HEK293 (cell line): ENCODE data around the gene SLC49A3.
"Not testable (repeated sequence)": the region's sequence is repeated elsewhere in the genome, so short reads cannot be mapped to it uniquely, and the experiment has no call there.

ENCODE experiments used
- CTCF ChIA-PET: fragments of 350-600 bp; formaldehyde crosslinking; extraction: SDS; loops from one replicate; lab custom pipeline; 2021; ENCODE audit warnings: antibody characterized with exemption; lab: Yijun Ruan, JAX
- POLR2A ChIA-PET: fragments of 300-600 bp; formaldehyde crosslinking; extraction: SDS; loops from one replicate; lab custom pipeline; 2020; ENCODE audit warnings: antibody characterized with exemption, inconsistent platforms; lab: Yijun Ruan, JAX
- H3K27ac ChIP-seq: fragments of 200-500 bp; sonication (Bioruptor generic); 2 replicates; pipeline ENCODE4 v1.5.1; 2014; ENCODE audit warnings: low read depth, low read length, control low read depth, inconsistent platforms; ENCODE audit errors: extremely low read depth
- H3K36me3 ChIP-seq, 2 experiments: fragments of 200-500 bp in 1 of 2; sonication (Bioruptor generic) in 1 of 2; 1 replicate in 1 of 2; 2 replicates in 1 of 2; pipeline ENCODE4 v1.5.1; 2014 to 2017; ENCODE audit warnings: inconsistent platforms in 2 of 2, low read length in 2 of 2; ENCODE audit not compliant: control insufficient read depth in 2 of 2, insufficient read depth in 1 of 2
- H3K4me1 ChIP-seq: fragments of 200-500 bp; sonication (Bioruptor generic); 2 replicates; pipeline ENCODE4 v1.5.1; 2014; ENCODE audit warnings: mild to moderate bottlenecking, low read length, inconsistent platforms; ENCODE audit not compliant: control insufficient read depth, insufficient read depth
- H3K4me3 ChIP-seq: 2 replicates; pipeline ENCODE4 v1.5.1; 2011; ENCODE audit warnings: low read depth, mild to moderate bottlenecking, control low read depth, low read length, moderate library complexity
- H3K9me3 ChIP-seq: fragments of 200-500 bp; sonication (Bioruptor generic); 2 replicates; pipeline ENCODE4 v1.5.1; 2014; ENCODE audit warnings: low read depth, low read length, inconsistent platforms; ENCODE audit not compliant: control insufficient read depth, insufficient read depth
- GLI2 ChIP-seq: fragments of 450-650 bp; formaldehyde crosslinking; IDR thresholded peaks from 2 replicates; pipeline ENCODE4; 2017; ENCODE audit warnings: missing biosample characterization, missing genetic modification characterization, low read depth, borderline replicate concordance
- GLI4 ChIP-seq: fragments of 450-650 bp; formaldehyde crosslinking; IDR thresholded peaks from 2 replicates; pipeline ENCODE4 v1.5.1; 2016; ENCODE audit warnings: missing biosample characterization, missing genetic modification characterization
- HOXD13 ChIP-seq: sonication (generic); formaldehyde crosslinking; IDR thresholded peaks from 2 replicates; pipeline ENCODE4 v1.8.0; 2022; ENCODE audit warnings: missing genetic modification reagents, borderline replicate concordance
- REPIN1 ChIP-seq: fragments of 450-650 bp; formaldehyde crosslinking; IDR thresholded peaks from 2 replicates; pipeline ENCODE4 v1.5.1; 2017; ENCODE audit warnings: missing biosample characterization, missing genetic modification characterization, low read depth
- SCRT1 ChIP-seq: fragments of 450-650 bp; formaldehyde crosslinking; IDR thresholded peaks from 2 replicates; pipeline ENCODE4 v1.5.1; 2016; ENCODE audit warnings: missing biosample characterization, missing genetic modification characterization, borderline replicate concordance
- ZEB2 ChIP-seq: fragments of 450-650 bp; formaldehyde crosslinking; IDR thresholded peaks from 2 replicates; pipeline ENCODE4 v1.5.1; 2016; ENCODE audit warnings: missing biosample characterization, missing genetic modification characterization
- ZFP3 ChIP-seq: fragments of 450-650 bp; formaldehyde crosslinking; IDR thresholded peaks from 2 replicates; pipeline ENCODE4 v1.5.1; 2016; ENCODE audit warnings: low read depth, missing biosample characterization, missing genetic modification characterization
- ZIC2 ChIP-seq: fragments of 450-650 bp; formaldehyde crosslinking; IDR thresholded peaks from 2 replicates; pipeline ENCODE4 v1.5.1; 2016; ENCODE audit warnings: missing biosample characterization, missing genetic modification characterization
- ZNF121 ChIP-seq: fragments of 450-650 bp; formaldehyde crosslinking; IDR thresholded peaks from 2 replicates; pipeline ENCODE4 v1.5.1; 2016; ENCODE audit warnings: missing biosample characterization, missing genetic modification characterization
- ZNF169 ChIP-seq: fragments of 450-650 bp; formaldehyde crosslinking; IDR thresholded peaks from 2 replicates; pipeline ENCODE4 v1.5.1; 2016; ENCODE audit warnings: missing biosample characterization, missing genetic modification characterization
- ZNF248 ChIP-seq: fragments of 450-650 bp; formaldehyde crosslinking; IDR thresholded peaks from 2 replicates; pipeline ENCODE4 v1.5.1; 2017; ENCODE audit warnings: missing biosample characterization, missing genetic modification characterization
- ZNF341 ChIP-seq: fragments of 450-650 bp; formaldehyde crosslinking; IDR thresholded peaks from 2 replicates; pipeline ENCODE4; 2016; ENCODE audit warnings: low read depth, missing biosample characterization, missing genetic modification characterization
- ZNF394 ChIP-seq: fragments of 450-650 bp; formaldehyde crosslinking; IDR thresholded peaks from 2 replicates; pipeline ENCODE4 v1.5.1; 2016; ENCODE audit warnings: missing biosample characterization, missing genetic modification characterization, mild to moderate bottlenecking, moderate library complexity, borderline replicate concordance
- ZNF473 ChIP-seq: fragments of 450-650 bp; formaldehyde crosslinking; IDR thresholded peaks from 2 replicates; pipeline ENCODE4 v1.5.1; 2017; ENCODE audit warnings: missing biosample characterization, missing genetic modification characterization
- ZNF555 ChIP-seq: fragments of 450-650 bp; formaldehyde crosslinking; conservative IDR thresholded peaks from 2 replicates; pipeline ENCODE4 v1.5.1; 2017; ENCODE audit warnings: missing biosample characterization, mild to moderate bottlenecking, missing genetic modification characterization, inconsistent platforms
- ZNF571 ChIP-seq: fragments of 450-650 bp; formaldehyde crosslinking; IDR thresholded peaks from 2 replicates; pipeline ENCODE4 v1.5.0; 2017; ENCODE audit warnings: missing biosample characterization, missing genetic modification characterization
- ZNF629 ChIP-seq: fragments of 450-650 bp; formaldehyde crosslinking; IDR thresholded peaks from 2 replicates; pipeline ENCODE4 v1.5.1; 2017; ENCODE audit warnings: missing biosample characterization, missing genetic modification characterization
- ZSCAN16 ChIP-seq: fragments of 450-650 bp; formaldehyde crosslinking; IDR thresholded peaks from 2 replicates; pipeline ENCODE4 v1.5.1; 2016; ENCODE audit warnings: missing biosample characterization, missing genetic modification characterization

The SLC49A3 gene

DNA sequence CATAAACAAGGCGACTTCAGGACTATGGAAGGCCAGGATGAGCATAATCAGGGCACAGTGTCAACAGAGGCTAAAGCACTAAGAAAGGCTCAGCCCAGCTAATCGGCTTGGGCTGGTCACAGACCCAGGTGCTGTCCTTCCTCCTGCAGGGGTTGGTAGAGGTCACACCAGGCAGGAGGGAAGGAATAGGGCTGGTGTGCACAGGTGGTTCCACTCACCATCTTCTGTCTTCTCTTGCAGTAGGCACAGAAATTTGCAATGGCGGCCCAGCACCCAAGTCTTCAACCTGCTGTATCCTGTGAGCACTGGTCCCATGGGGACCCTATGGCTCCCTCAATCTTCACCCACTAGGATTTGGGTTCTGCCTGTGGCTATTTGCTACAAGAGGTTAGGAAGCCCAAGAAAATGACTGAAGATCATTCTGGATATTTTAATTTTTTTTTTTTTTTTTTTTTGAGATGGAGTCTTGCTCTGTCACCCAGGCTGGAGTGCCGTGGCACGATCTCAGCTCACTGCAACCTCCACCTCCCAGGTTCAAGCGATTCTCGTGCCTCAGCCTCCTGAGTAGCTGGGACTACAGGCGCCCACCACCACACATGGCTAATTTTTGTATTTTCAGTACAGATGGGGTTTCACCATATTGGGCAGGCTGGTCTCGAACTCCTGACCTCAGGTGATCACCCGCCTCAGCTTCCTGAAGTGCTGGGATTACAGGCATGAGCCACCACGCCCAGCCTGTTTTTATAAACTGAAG is 19.0 kb downstream of the SLC49A3 start:
- H3K9me3 ChIP-seq, H3K4me3 ChIP-seq, H3K4me1 ChIP-seq, CTCF ChIA-PET, H3K27ac ChIP-seq, POLR2A ChIA-PET: not testable (repeated sequence)
- H3K36me3 ChIP-seq, result peaks cover 0 to 27% of the 10 kb centered on the region in 2 experiments; a peak in 2 of 3 replicates

DNA sequence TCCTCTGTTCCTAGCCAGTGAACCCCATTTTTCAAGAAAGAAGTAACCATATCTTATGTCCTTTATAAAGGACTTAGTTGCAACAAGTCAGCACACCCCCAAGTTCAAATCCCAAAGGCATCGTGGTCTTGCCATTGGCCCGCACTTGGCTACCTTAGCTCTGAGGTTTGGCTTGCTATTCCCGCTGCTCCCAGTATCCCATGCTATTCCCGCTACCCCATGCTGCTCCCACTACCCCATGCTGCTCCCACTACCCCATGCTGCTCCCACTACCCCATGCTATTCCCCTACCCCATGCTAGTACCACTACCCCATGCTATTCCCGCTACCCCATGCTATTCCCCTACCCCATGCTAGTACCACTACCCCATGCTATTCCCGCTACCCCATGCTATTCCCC is 20.7 kb downstream of the SLC49A3 start:
- TF ChIP-seq ZIC2 (tag by site-specific recombination), result peak; percentile 57
- 0 out of 2 replicates have a peak, but pooled peaks have one; percentile 11 for TF ChIP-seq ZNF341 (tag by site-specific recombination)
- peak; percentile 72 for TF ChIP-seq ZNF394 (tag by site-specific recombination)

DNA sequence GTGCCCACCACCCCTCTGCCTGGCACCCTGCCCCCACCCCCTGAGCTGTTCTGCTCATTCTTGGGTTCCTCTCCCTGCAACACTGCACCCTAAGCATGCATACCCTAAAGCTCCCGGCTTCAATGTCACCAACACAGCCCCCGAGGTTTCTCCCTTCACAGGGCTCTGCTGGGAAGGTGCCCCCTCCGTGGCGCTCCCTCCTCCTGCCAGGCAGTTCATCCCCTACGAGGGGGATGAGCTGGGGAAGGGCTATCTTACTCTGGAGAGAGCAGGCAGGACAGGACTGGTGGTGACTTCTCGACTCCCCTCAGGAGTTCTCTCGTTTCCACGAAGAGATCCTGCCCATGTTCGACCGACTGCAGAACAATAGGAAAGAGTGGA is 21.4 kb downstream of the SLC49A3 start:
- ChIA-PET CTCF (no interaction called here), POLR2A (no interaction called here)
- Histone ChIP-seq H3K4me1 (no peaks in the 10 kb centered on the region), H3K9me3 (no peaks in the 10 kb centered on the region), H3K36me3 (peaks cover 0 to 21% of the 10 kb centered on the region in 2 experiments; a peak in 2 of 3 replicates), H3K27ac (no peak overlapping the region), H3K4me3 (no peak overlapping the region)
- TF ChIP-seq REPIN1 (tag by site-specific recombination) (no peak), ZNF121 (tag by site-specific recombination) (no peak), ZNF473 (tag by site-specific recombination) (no peak)

More for the DNA sequence above, 20.7 kb downstream of the SLC49A3 start:
- H3K27ac ChIP-seq, CTCF ChIA-PET, H3K4me1 ChIP-seq, H3K4me3 ChIP-seq, POLR2A ChIA-PET, H3K9me3 ChIP-seq: not testable (repeated sequence)
- peaks cover 0 to 27% of the 10 kb centered on the region in 2 experiments; a peak in 2 of 3 replicates for H3K36me3 ChIP-seq

DNA sequence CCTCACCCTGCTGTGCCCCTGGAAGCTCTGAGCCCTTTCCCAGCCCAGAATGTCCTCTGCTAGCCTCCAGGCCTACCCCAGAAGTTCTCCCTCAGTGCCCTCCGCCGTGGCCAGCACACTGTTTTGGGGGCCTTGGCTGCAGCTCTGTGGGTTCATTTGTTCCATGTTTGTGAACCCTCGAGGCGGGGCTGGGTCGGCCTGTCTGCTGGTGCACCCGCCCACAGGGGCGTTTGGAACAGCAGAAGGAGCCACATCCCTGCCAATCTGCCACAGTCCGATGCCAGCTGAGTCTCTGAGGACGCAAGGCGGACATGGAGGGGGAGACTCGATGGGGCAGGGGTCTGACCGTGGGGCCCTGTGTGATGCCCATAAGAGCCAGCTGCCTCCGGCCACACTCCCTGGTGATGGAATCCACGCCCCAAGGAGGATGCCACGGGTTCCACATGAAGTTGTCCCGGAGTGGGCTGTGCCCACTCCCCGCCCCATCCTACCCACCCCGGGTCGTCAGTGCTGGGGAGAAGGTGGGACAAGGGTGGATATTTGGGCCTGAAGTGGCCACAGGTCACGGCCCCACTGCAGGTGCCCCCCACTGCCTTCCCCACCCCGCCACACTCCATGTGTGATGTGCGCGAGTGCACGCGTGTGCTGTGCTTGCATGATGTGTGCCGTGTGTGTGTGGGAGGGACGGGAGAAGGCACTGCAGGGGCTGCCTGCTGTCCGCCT is 22.0 kb downstream of the SLC49A3 start:
- TF ChIP-seq HOXD13 (CRISPR knock-in tag), result no peak
- no peak for TF ChIP-seq ZEB2 (tag by site-specific recombination)
- TF ChIP-seq GLI2 (tag by site-specific recombination), result no peak
- TF ChIP-seq ZFP3 (tag by site-specific recombination), result no peak
- TF ChIP-seq ZSCAN16 (tag by site-specific recombination), result no peak
- TF ChIP-seq SCRT1 (tag by site-specific recombination), result no peak
- TF ChIP-seq ZNF571 (tag by site-specific recombination), result no peak
- TF ChIP-seq, all 188 proteins: peak for 0
- Histone ChIP-seq H3K27ac (no peak overlapping the region), H3K4me3 (no peak overlapping the region), H3K36me3 (peaks cover 0 to 15% of the 10 kb centered on the region in 2 experiments; a peak in 1 of 3 replicates), H3K9me3 (no peaks in the 10 kb centered on the region), H3K4me1 (no peaks in the 10 kb centered on the region)
- CTCF ChIA-PET, result no interaction called here
- POLR2A ChIA-PET, result no interaction called here

DNA sequence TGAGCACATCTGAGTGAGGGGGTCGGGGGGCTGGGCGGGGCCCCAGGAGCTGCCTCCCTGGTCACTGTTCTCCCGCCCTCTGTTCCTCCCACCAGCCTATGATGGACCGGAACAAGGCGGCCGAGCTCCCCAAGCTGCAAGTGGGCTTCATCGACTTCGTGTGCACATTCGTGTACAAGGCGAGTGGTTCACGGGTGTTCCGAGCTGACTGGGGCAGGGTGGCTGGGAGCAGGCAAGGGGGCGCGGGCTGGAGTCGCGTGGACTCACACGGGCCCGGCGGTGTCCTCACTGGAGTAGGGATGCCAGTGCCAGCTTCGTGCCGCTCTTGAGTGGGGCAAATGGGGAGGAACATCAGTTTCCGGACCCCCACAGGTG is 22.5 kb downstream of the SLC49A3 start:
- no peaks in the 10 kb centered on the region for H3K9me3 ChIP-seq
- peaks cover 0 to 9% of the 10 kb centered on the region in 2 experiments; a peak in 1 of 3 replicates for H3K36me3 ChIP-seq
- no peak overlapping the region for H3K27ac ChIP-seq
- TF ChIP-seq ZNF629 (tag by site-specific recombination), result no peak
- TF ChIP-seq ZNF555 (tag by site-specific recombination), result no peak
- TF ChIP-seq GLI4 (tag by site-specific recombination), result no peak
- no peak for TF ChIP-seq ZNF169 (tag by site-specific recombination)
- TF ChIP-seq ZNF248 (tag by site-specific recombination), result no peak
- no peaks in the 10 kb centered on the region for H3K4me1 ChIP-seq
- no peak overlapping the region for H3K4me3 ChIP-seq
- ChIA-PET CTCF (no interaction called here), POLR2A (no interaction called here)
